Small intestine (tissue), 7 donors: Measurements from ENCODE around the gene TMEM52. TPM values are rescaled to one million over a fixed set of nuclear protein-coding genes. Genes with fewer than 3 reads are reported as not detected.

Source experiments
- DNase-seq, 2 donors: peaks; one replicate each; pipeline versions ENCODE4 v3.0.0 to v3.0.0-alpha.2; 2013
- FAIRE-seq: peaks from 2 replicates; lab custom pipeline; 2012; peaks lifted over from hg19 to GRCh38; lab: Jason Lieb, UNC
- H3K27ac ChIP-seq, 3 donors: one replicate each; pipeline ENCODE4 v1.5.1; 2013; ENCODE audit warnings: low read length in 2 of 3, mild to moderate bottlenecking in 2 of 3, control low read depth in 1 of 3, inconsistent platforms in 1 of 3, low read depth in 1 of 3, moderate library complexity in 1 of 3
- H3K27me3 ChIP-seq, 3 donors: one replicate each; pipeline ENCODE4 v1.6.1; 2013; ENCODE audit warnings: low read length in 3 of 3, inconsistent platforms in 1 of 3; ENCODE audit not compliant: control insufficient read depth in 3 of 3, insufficient read depth in 3 of 3
- H3K36me3 ChIP-seq, 3 donors: one replicate each; pipeline ENCODE4 v1.6.1; 2013; ENCODE audit warnings: low read length in 3 of 3, inconsistent platforms in 1 of 3, low read depth in 1 of 3, mild to moderate bottlenecking in 1 of 3, moderate library complexity in 1 of 3; ENCODE audit not compliant: control insufficient read depth in 3 of 3, insufficient read depth in 2 of 3
- H3K4me1 ChIP-seq, 3 donors: one replicate each; pipeline ENCODE4 v1.6.1; 2013; ENCODE audit warnings: low read length in 2 of 3, inconsistent platforms in 1 of 3, low read depth in 1 of 3, mild to moderate bottlenecking in 1 of 3, moderate library complexity in 1 of 3; ENCODE audit not compliant: control insufficient read depth in 3 of 3, insufficient read depth in 2 of 3
- H3K4me3 ChIP-seq, 3 donors: one replicate each; pipeline ENCODE4 v1.5.1; 2013; ENCODE audit warnings: low read length in 3 of 3, control low read depth in 1 of 3, inconsistent platforms in 1 of 3, low read depth in 1 of 3, mild to moderate bottlenecking in 1 of 3, moderate library complexity in 1 of 3
- H3K9me3 ChIP-seq, 2 donors: one replicate each; pipeline ENCODE4 v1.6.1; 2013; ENCODE audit warnings: low read depth in 1 of 2, low read length in 1 of 2; ENCODE audit not compliant: control insufficient read depth in 2 of 2, insufficient read depth in 1 of 2
- WGBS, 3 donors: extraction: QIAGEN DNeasy Blood & Tissue Kit; methylation state at CpG; one replicate each; pipeline ENCODE4 v1.1.7; 2013; 5-methylcytosine and 5-hydroxymethylcytosine counted together
- polyA plus RNA-seq, 4 donors: library from polyadenylated mRNA; stranded (reverse) in 3 of 4; unstranded in 1 of 4; fragments of 200-250 nt in 3 of 4; fragments of 120-200 nt in 1 of 4; gene quantifications; one replicate each; pipeline versions ENCODE4 v1.2.1 to v1.2.3, GENCODE V29; 2013
- donor health status: healthy with polysubstance abuse.
- donor health status: control.
- donor health status: control.
- donor health status: Bipolar disorder and iron deficiency.
- donor health status: healthy.

The TMEM52 gene
- polyA plus RNA-seq, 4 donors, result 4.1 to 50.5 (median 5.4) TPM

- Histone ChIP-seq H3K36me3 (peaks cover 0 to 9% (median 0%) of the 10 kb centered on the region in 3 donors), H3K9me3 (no peaks in the 10 kb centered on the region), H3K4me1 (peaks cover 2 to 32% (median 5%) of the 10 kb centered on the region in 3 donors), H3K27me3 (no peaks in the 10 kb centered on the region), H3K27ac (no peak overlapping the region), H3K4me3 (no peak overlapping the region)
- FAIRE-seq (no peak), DNase-seq (no peak)
- 86 to 92% (median 87%) methylated on average over 13 of the region's 13 CpGs for WGBS, 3 donors
Observed at GRCh38 chr1:1911350-1912041, 7.6 kb downstream of the TMEM52 start.

GRCh38 chr1:1910651-1911331, 8.3 kb downstream of the TMEM52 start:
- FAIRE-seq, result no peak
- Histone ChIP-seq H3K4me3 (no peak overlapping the region), H3K36me3 (peaks cover 0 to 11% (median 0%) of the 10 kb centered on the region in 3 donors), H3K9me3 (no peaks in the 10 kb centered on the region), H3K4me1 (peaks cover 2 to 32% (median 5%) of the 10 kb centered on the region in 3 donors), H3K27me3 (no peaks in the 10 kb centered on the region), H3K27ac (no peak overlapping the region)
- 91 to 96% (median 94%) methylated on average over 22 of the region's 22 CpGs for WGBS, 3 donors
- DNase-seq, result no peak

GRCh38 chr1:1910033-1910465, 9.0 kb downstream of the TMEM52 start:
- no peaks in the 10 kb centered on the region for H3K27me3 ChIP-seq
- peaks cover 2 to 31% (median 5%) of the 10 kb centered on the region in 3 donors for H3K4me1 ChIP-seq
- H3K4me3 ChIP-seq, result peak overlapping the region in 1 of 3 donors; percentile 49
- 80 to 85% (median 80%) methylated on average over 6 of the region's 6 CpGs for WGBS, 3 donors
- FAIRE-seq (no peak), DNase-seq (no peak)
- peak overlapping the region in 2 of 3 donors; percentile 62 to 87 for H3K27ac ChIP-seq
- no peaks in the 10 kb centered on the region for H3K9me3 ChIP-seq
- peaks cover 0 to 11% (median 0%) of the 10 kb centered on the region in 3 donors for H3K36me3 ChIP-seq

GRCh38 chr1:1908506-1908791, 10.6 kb downstream of the TMEM52 start:
- Histone ChIP-seq H3K27ac (peak overlapping the region; percentile 74 to 96 (median 75)), H3K4me1 (peaks cover 2 to 16% (median 5%) of the 10 kb centered on the region in 3 donors), H3K9me3 (no peaks in the 10 kb centered on the region), H3K36me3 (peaks cover 0 to 11% (median 0%) of the 10 kb centered on the region in 3 donors), H3K4me3 (peak overlapping the region; percentile 60 to 81 (median 65)), H3K27me3 (no peaks in the 10 kb centered on the region)
- FAIRE-seq (no peak), DNase-seq (peak in 1 of 2 donors; percentile 37)
- WGBS, 3 donors, result 6 to 7% (median 6%) methylated on average over 15 to 21 of the region's 21 CpGs

GRCh38 chr1:1907098-1907736, 11.9 kb downstream of the TMEM52 start:
- Histone ChIP-seq H3K4me1 (peaks cover 2 to 16% (median 5%) of the 10 kb centered on the region in 3 donors), H3K27me3 (no peaks in the 10 kb centered on the region), H3K4me3 (no peak overlapping the region), H3K36me3 (peaks cover 0 to 11% (median 0%) of the 10 kb centered on the region in 3 donors), H3K9me3 (no peaks in the 10 kb centered on the region), H3K27ac (no peak overlapping the region)
- 66 to 83% (median 73%) methylated on average over 4 to 8 of the region's 8 CpGs for whole genome bisulfite sequencing, 3 donors
- FAIRE-seq (no peak), DNase-seq (no peak)

GRCh38 chr1:1906185-1907097, 12.6 kb downstream of the TMEM52 start:
- Histone ChIP-seq H3K36me3 (peaks cover 0 to 11% (median 0%) of the 10 kb centered on the region in 3 donors), H3K27ac (no peak overlapping the region), H3K9me3 (no peaks in the 10 kb centered on the region), H3K27me3 (no peaks in the 10 kb centered on the region), H3K4me1 (peaks cover 2 to 18% (median 5%) of the 10 kb centered on the region in 3 donors), H3K4me3 (no peak overlapping the region)
- no peak for FAIRE-seq
- DNase-seq, result peak; percentile 84
- WGBS, 3 donors, result 21 to 26% (median 24%) methylated on average over 15 of the region's 15 CpGs

GRCh38 chr1:1903224-1903623, 15.9 kb downstream of the TMEM52 start:
- DNase-seq, result no peak
- Histone ChIP-seq H3K27ac (no peak overlapping the region), H3K4me3 (no peak overlapping the region), H3K36me3 (peaks cover 0 to 11% (median 0%) of the 10 kb centered on the region in 3 donors), H3K4me1 (peaks cover 0 to 17% (median 2%) of the 10 kb centered on the region in 3 donors), H3K27me3 (no peaks in the 10 kb centered on the region), H3K9me3 (no peaks in the 10 kb centered on the region)
- no peak for FAIRE-seq
- WGBS, 3 donors, result 88 to 98% (median 96%) methylated on average over 12 of the region's 12 CpGs
